Measurements from ENCODE around the gene ZNF25. TPM values are rescaled to one million over a fixed set of nuclear protein-coding genes. Genes with fewer than 3 reads are reported as not detected.

The ZNF25 gene
- total and polyA plus RNA-seq, 9 of the 15 experiments (the other 6 are each of a cell fraction or from before 2014, with no cell fraction given), result 0.62 to 2.3 (median 1.6) TPM

- TF ChIP-seq GTF3C2 (IDR thresholded peaks at IDR 0.05; ENCODE audit: borderline replicate concordance, extremely low read depth, insufficient read length) (no peak), NR3C1 (CRISPR knock-in tag; IDR thresholded peaks at IDR 0.05) (no peak), SMARCA5 (IDR thresholded peaks at IDR 0.05) (no peak), MTF1 (CRISPR knock-in tag; IDR thresholded peaks at IDR 0.05; ENCODE audit: borderline replicate concordance) (no peak), KLF1 (tag; IDR thresholded peaks at IDR 0.05) (peak; percentile 70; the same call in 1 of the 2 replicates), SIN3A (IDR thresholded peaks at IDR 0.05; ENCODE audit: borderline replicate concordance in 2 of 2, control insufficient read depth in 1 of 2, low read depth in 2 of 2, low read length in 2 of 2) (no peak), ZNF561 (CRISPR knock-in tag; conservative IDR thresholded peaks at IDR 0.05) (no peak), PRPF4 (IDR thresholded peaks at IDR 0.05; ENCODE audit: insufficient read depth, low read depth, low read length, poor library complexity, severe bottlenecking) (no peak), MGA (IDR thresholded peaks at IDR 0.05) (no peak), TEAD4 (IDR thresholded peaks at IDR 0.05; ENCODE audit: low read length) (no peak), TEAD4 (CRISPR knock-in tag; IDR thresholded peaks at IDR 0.05; ENCODE audit: borderline replicate concordance) (no peak), ZNF696 (CRISPR knock-in tag; conservative IDR thresholded peaks at IDR 0.05) (no peak)
Measured at GRCh38 chr10:37976091-37976879, at the start of gene ZNF25 (continued).

Data from K562 (cell line).